ENCODE data around the gene TAF1D.

Gene TAF1D, protein sequence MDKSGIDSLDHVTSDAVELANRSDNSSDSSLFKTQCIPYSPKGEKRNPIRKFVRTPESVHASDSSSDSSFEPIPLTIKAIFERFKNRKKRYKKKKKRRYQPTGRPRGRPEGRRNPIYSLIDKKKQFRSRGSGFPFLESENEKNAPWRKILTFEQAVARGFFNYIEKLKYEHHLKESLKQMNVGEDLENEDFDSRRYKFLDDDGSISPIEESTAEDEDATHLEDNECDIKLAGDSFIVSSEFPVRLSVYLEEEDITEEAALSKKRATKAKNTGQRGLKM

GRCh38 chr11:93741094-93741881 is at the start of gene TAF1D, which contains the start of gene C11orf54:
TSS of gene TAF1D (minus strand) at chr11:93741495. CDS start at chr11:93739304, 2,191 bp downstream.
TSS of gene C11orf54 (plus strand) at chr11:93741672. CDS start at chr11:93747394, 5,722 bp downstream.
- H3K27me3 Mint-ChIP-seq (ENCODE audit: low read depth) = no peaks in the 10 kb centered on the region
- peak within 1 kb of the TSS; percentile 98 to 99 (median 99) for H3K27ac Mint-ChIP-seq
- peaks cover 42% of the 10 kb centered on the region for H3K36me3 Mint-ChIP-seq (ENCODE audit: low read depth)
- no peaks in the 10 kb centered on the region for H3K9me3 Mint-ChIP-seq
- no peak for TF ChIP-seq CTCF (IDR thresholded peaks at IDR 0.05; ENCODE audit: unreplicated experiment in 3 of 3)
- peak within 1 kb of the TSS; percentile 98 to 99 (median 99) for H3K4me3 Mint-ChIP-seq
- H3K4me1 Mint-ChIP-seq = peaks cover 64% of the 10 kb centered on the region

- H3K4me1 Mint-ChIP-seq = peaks cover 38% of the 10 kb centered on the region
- peaks cover 37% of the 10 kb centered on the region for H3K36me3 Mint-ChIP-seq (ENCODE audit: low read depth)
- TF ChIP-seq CTCF (IDR thresholded peaks at IDR 0.05; ENCODE audit: unreplicated experiment in 3 of 3) = peak in 1 of 3 experiments; percentile 2
- peak overlapping the region; percentile 90 to 91 (median 91) for H3K27ac Mint-ChIP-seq
- H3K9me3 Mint-ChIP-seq = no peaks in the 10 kb centered on the region
- H3K27me3 Mint-ChIP-seq (ENCODE audit: low read depth) = no peaks in the 10 kb centered on the region
- peak overlapping the region; percentile 91 to 97 (median 96) for H3K4me3 Mint-ChIP-seq
Measured at GRCh38 chr11:93784935-93785360, 43.7 kb upstream of the TAF1D start.

DNA sequence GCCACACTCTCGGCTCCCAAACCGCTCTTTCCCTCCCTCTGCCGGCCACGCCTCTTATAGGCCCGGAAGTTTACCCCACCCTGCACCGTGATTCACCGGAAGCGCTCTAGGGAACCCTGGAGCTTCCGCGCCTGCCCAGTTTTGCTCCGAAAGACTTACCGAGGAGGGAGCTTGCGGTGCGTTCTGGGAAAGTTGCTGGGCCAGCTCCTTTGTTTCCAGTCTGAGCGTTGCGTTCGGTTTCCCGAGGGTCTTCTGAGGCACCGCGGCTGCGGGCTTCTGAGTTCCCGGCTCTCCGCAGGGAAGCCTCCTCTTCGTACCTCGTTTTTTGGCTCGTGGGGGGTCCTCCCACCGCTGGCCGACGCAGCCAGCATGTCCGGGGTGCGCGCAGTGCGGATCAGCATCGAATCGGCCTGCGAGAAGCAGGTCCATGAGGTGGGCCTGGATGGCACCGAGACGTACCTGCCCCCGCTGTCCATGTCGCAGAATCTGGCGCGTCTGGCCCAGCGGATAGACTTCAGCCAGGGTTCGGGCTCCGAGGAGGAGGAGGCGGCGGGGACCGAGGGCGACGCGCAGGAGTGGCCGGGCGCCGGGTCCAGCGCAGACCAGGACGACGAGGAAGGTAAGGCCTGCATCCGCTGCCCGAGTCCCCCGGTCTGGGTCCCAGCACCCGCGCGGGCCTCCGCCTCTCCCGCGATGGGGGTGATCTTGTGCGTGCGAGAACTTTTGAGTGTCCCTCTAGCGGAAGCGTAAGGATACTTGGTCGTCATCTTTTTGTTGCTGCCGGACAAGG is 43.0 kb upstream of the TAF1D start, which contains the start of gene MED17:
TSS of gene MED17 (plus strand) at position 138 of the 790 bp plus-strand sequence. CDS start at position 370, 232 bp downstream.
- peak within 1 kb of the TSS; percentile 90 to 91 (median 91) for H3K27ac Mint-ChIP-seq
- TF ChIP-seq CTCF (IDR thresholded peaks at IDR 0.05; ENCODE audit: unreplicated experiment in 3 of 3) = peak; percentile 34 to 50 (median 37)
- H3K4me3 Mint-ChIP-seq = peak within 1 kb of the TSS; percentile 91 to 97 (median 96)
- H3K4me1 Mint-ChIP-seq = peaks cover 38% of the 10 kb centered on the region
- peaks cover 36% of the 10 kb centered on the region for H3K36me3 Mint-ChIP-seq (ENCODE audit: low read depth)
- no peaks in the 10 kb centered on the region for H3K9me3 Mint-ChIP-seq
- no peaks in the 10 kb centered on the region for H3K27me3 Mint-ChIP-seq (ENCODE audit: low read depth)

GRCh38 chr11:93783765-93784144 is 42.5 kb upstream of the TAF1D start:
- no peaks in the 10 kb centered on the region for H3K9me3 Mint-ChIP-seq
- peak overlapping the region; percentile 91 to 97 (median 96) for H3K4me3 Mint-ChIP-seq
- peak overlapping the region; percentile 90 to 91 (median 91) for H3K27ac Mint-ChIP-seq
- H3K27me3 Mint-ChIP-seq (ENCODE audit: low read depth) = no peaks in the 10 kb centered on the region
- H3K36me3 Mint-ChIP-seq (ENCODE audit: low read depth) = peaks cover 30% of the 10 kb centered on the region
- TF ChIP-seq CTCF (IDR thresholded peaks at IDR 0.05; ENCODE audit: unreplicated experiment in 3 of 3) = peak in 1 of 3 experiments; percentile 19
- H3K4me1 Mint-ChIP-seq = peaks cover 38% of the 10 kb centered on the region

GRCh38 chr11:93783362-93783761 is 42.1 kb upstream of the TAF1D start:
- Mint-ChIP-seq H3K4me3 (peak overlapping the region; percentile 91 to 97 (median 96)), H3K27me3 (ENCODE audit: low read depth) (no peaks in the 10 kb centered on the region), H3K9me3 (no peaks in the 10 kb centered on the region), H3K36me3 (ENCODE audit: low read depth) (peaks cover 27% of the 10 kb centered on the region), H3K27ac (peak overlapping the region in 2 of 3 experiments; percentile 91), H3K4me1 (peaks cover 38% of the 10 kb centered on the region)
- TF ChIP-seq CTCF (IDR thresholded peaks at IDR 0.05; ENCODE audit: unreplicated experiment in 3 of 3) = no peak

All from nephron (organoid).